ENCODE measurements around the gene PSMB8. TPM values are rescaled to one million over a fixed set of nuclear protein-coding genes. Genes with fewer than 3 reads are reported as not detected.
"Not testable (repeated sequence)": the region's sequence is repeated elsewhere in the genome, so short reads cannot be mapped to it uniquely, and the experiment has no call there.

Gene PSMB8
- total RNA-seq, 1 donor from 2014 or later: not detected

DNA sequence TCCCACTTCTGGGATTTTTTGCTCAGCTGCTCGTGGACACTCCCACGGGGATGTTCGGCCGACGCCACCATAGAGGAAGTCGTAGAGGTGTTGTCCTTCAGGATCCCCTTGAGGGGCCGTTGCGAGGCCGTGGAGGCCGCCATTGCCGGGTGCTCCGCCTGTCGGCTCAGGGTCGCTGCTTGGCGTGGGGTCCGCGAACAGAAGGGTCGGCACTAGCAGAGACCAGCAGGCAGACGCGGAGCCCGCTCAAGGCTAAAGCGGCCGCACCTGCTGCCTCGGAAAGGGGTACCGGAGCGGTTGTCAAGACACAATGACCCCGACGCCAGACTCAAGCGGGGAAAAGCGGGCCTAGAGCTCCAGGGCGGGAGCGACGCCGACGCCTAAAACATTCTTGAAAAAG, 35.8 kb upstream of the PSMB8 start:
- TF ChIP-seq, protein P1, sequence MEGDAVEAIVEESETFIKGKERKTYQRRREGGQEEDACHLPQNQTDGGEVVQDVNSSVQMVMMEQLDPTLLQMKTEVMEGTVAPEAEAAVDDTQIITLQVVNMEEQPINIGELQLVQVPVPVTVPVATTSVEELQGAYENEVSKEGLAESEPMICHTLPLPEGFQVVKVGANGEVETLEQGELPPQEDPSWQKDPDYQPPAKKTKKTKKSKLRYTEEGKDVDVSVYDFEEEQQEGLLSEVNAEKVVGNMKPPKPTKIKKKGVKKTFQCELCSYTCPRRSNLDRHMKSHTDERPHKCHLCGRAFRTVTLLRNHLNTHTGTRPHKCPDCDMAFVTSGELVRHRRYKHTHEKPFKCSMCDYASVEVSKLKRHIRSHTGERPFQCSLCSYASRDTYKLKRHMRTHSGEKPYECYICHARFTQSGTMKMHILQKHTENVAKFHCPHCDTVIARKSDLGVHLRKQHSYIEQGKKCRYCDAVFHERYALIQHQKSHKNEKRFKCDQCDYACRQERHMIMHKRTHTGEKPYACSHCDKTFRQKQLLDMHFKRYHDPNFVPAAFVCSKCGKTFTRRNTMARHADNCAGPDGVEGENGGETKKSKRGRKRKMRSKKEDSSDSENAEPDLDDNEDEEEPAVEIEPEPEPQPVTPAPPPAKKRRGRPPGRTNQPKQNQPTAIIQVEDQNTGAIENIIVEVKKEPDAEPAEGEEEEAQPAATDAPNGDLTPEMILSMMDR (IDR thresholded peaks at IDR 0.05; ENCODE audit: partially characterized antibody, unreplicated experiment): no peak
- Mint-ChIP-seq H3K4me1 (ENCODE audit: low read depth, unreplicated experiment) (no peaks in the 10 kb centered on the region), H3K27ac (ENCODE audit: unreplicated experiment) (no peak overlapping the region), H3K27me3 (ENCODE audit: unreplicated experiment) (no peaks in the 10 kb centered on the region), H3K4me3 (ENCODE audit: unreplicated experiment) (no peak overlapping the region), H3K36me3 (ENCODE audit: unreplicated experiment) (no peaks in the 10 kb centered on the region), H3K9me3 (ENCODE audit: unreplicated experiment) (peaks cover 2% of the 10 kb centered on the region)
- no peak for DNase-seq

DNA sequence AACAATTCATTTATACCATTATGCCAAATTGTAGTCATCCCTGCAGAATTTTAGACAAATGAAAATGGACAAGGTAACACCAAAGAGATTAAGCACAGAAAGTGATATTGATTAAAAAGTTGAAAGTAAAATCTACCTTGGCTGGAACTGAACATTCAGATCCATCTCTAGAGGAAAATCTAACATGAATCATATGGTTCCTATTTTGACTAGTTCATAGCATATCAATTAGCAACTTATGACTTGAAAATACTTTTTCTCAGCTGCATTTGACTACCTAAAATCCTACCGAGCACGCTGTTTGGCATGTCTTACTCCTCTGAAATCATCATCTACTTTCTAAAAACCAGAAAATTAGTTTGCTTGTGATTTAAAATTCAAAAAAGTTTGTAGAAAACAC, 32.8 kb upstream of the PSMB8 start:
- Mint-ChIP-seq H3K4me3 (ENCODE audit: unreplicated experiment) (no peak overlapping the region), H3K4me1 (ENCODE audit: low read depth, unreplicated experiment) (no peaks in the 10 kb centered on the region), H3K9me3 (ENCODE audit: unreplicated experiment) (peaks cover 2% of the 10 kb centered on the region), H3K27me3 (ENCODE audit: unreplicated experiment) (no peaks in the 10 kb centered on the region), H3K36me3 (ENCODE audit: unreplicated experiment) (no peaks in the 10 kb centered on the region), H3K27ac (ENCODE audit: unreplicated experiment) (no peak overlapping the region)
- TF ChIP-seq, protein P1 (IDR thresholded peaks at IDR 0.05; ENCODE audit: partially characterized antibody, unreplicated experiment): no peak
- no peak for DNase-seq

DNA sequence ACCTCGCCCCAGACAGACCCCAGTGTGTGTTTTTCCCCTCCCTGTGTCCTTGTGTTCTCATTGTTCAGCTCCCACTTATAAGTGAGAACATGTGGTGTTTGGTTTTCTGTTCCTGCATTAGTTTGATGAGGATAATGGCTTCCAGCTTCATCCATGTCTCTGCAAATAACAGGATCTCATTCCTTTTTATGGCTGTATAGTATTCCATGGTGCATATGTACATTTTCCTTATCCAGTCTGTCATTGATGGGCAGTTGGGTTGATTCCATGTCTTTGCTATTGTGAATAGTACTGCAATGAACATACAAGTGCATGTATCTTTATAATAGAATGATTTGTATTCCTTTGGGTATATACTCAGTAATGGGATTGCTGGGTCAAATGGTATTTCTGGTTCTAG, 30.1 kb upstream of the PSMB8 start:
- H3K4me3 Mint-ChIP-seq (ENCODE audit: unreplicated experiment); H3K4me1 Mint-ChIP-seq (ENCODE audit: low read depth, unreplicated experiment); H3K9me3 Mint-ChIP-seq (ENCODE audit: unreplicated experiment); H3K36me3 Mint-ChIP-seq (ENCODE audit: unreplicated experiment); H3K27me3 Mint-ChIP-seq (ENCODE audit: unreplicated experiment); H3K27ac Mint-ChIP-seq (ENCODE audit: unreplicated experiment); DNase-seq: not testable (repeated sequence)

DNA sequence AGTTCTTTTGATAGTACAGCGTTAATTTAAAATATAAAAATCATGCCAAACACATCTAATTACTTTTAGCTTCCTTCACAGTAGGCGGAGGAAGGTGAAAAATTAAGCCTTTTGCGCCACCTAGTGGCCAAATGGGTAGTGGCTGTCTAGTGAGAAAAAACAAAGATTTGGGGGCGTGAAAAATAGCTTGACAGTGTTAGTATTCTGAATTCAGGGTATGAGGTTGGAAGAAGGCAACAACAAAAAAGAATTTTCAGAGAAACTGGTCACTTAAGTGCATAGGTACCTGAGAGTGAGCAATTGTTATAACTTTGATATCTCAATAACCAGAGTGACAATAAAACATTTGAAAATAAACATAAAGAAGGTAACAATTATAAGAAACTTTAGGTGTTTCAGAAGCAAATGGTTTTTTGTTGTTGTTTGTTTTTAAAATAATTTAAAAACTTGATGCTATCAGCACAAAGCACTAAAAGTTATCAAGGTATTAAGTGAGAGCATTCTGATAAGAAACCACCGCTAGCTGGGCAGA, 24.5 kb upstream of the PSMB8 start:
- Mint-ChIP-seq H3K36me3 (ENCODE audit: unreplicated experiment) (no peaks in the 10 kb centered on the region), H3K27me3 (ENCODE audit: unreplicated experiment) (no peaks in the 10 kb centered on the region), H3K9me3 (ENCODE audit: unreplicated experiment) (no peaks in the 10 kb centered on the region), H3K27ac (ENCODE audit: unreplicated experiment) (no peak overlapping the region), H3K4me1 (ENCODE audit: low read depth, unreplicated experiment) (no peaks in the 10 kb centered on the region), H3K4me3 (ENCODE audit: unreplicated experiment) (no peak overlapping the region)
- TF ChIP-seq, protein P1 (IDR thresholded peaks at IDR 0.05; ENCODE audit: partially characterized antibody, unreplicated experiment): peak; percentile 99
- peak; percentile 80 for DNase-seq

DNA sequence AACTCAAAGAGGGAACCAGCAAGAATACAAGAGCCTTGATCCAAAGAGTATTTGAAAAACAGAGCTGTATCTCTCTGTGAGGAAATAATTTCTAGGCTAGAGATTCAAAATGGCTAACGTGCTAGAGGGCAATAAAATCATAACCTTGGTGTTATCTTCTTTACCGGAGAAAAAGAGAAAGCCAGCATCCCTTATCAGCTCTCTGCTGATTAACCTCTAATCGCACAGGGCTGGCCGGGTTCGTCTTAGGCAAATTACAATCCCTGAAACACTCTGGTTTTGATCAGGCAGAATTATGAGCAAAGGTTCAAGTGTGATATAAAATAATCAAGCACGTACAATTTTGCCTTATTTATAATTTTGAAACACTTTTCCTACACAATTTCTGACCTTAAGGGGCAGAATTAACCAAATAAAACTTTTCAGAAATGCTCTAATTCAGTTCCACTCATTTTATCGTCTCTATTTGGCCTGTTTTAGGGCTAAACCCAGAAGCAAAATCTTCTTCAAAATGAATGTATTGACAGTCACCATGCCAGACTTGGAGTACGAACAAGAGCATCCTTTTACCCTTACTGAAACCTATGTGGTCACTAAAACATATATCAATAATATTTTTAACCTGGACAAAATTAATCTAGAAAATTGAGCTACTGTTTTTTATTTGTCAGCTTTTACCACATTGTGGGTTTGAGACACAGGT, 23.9 kb upstream of the PSMB8 start:
- Mint-ChIP-seq H3K9me3 (ENCODE audit: unreplicated experiment) (no peaks in the 10 kb centered on the region), H3K27me3 (ENCODE audit: unreplicated experiment) (no peaks in the 10 kb centered on the region), H3K4me3 (ENCODE audit: unreplicated experiment) (no peak overlapping the region), H3K4me1 (ENCODE audit: low read depth, unreplicated experiment) (no peaks in the 10 kb centered on the region), H3K27ac (ENCODE audit: unreplicated experiment) (no peak overlapping the region), H3K36me3 (ENCODE audit: unreplicated experiment) (no peaks in the 10 kb centered on the region)
- DNase-seq: no peak
- TF ChIP-seq, protein P1 (IDR thresholded peaks at IDR 0.05; ENCODE audit: partially characterized antibody, unreplicated experiment): no peak
